Mesenchymal stem cell (in vitro differentiated cells and primary cell): Measurements from ENCODE around the gene UBXN7.
"Not testable (repeated sequence)": the region's sequence is repeated elsewhere in the genome, so short reads cannot be mapped to it uniquely, and the experiment has no call there.

Experiments used
- DNase-seq: peaks from one replicate; pipeline ENCODE4 v3.0.0-alpha.2; 2013
- H2AFZ ChIP-seq: one replicate; pipeline ENCODE4 v1.6.1; 2013; ENCODE audit warnings: low read depth, mild to moderate bottlenecking, control low read depth, inconsistent platforms, low read length, moderate library complexity
- H2AK5ac ChIP-seq: 2 replicates; pipeline ENCODE4 v1.6.1; 2013; ENCODE audit warnings: low read length, moderate library complexity, mild to moderate bottlenecking, inconsistent platforms; ENCODE audit not compliant: severe bottlenecking
- H2BK120ac ChIP-seq: one replicate; pipeline ENCODE4 v1.6.1; 2013; ENCODE audit warnings: low read depth, mild to moderate bottlenecking, inconsistent platforms, low read length, moderate library complexity
- H2BK12ac ChIP-seq, 2 experiments: one replicate each; pipeline ENCODE4 v1.6.1; 2013; ENCODE audit warnings: inconsistent platforms in 2 of 2, low read length in 2 of 2, mild to moderate bottlenecking in 2 of 2, moderate library complexity in 2 of 2, control low read depth in 1 of 2
- H2BK15ac ChIP-seq: one replicate; pipeline ENCODE4 v1.6.1; 2013; ENCODE audit warnings: mild to moderate bottlenecking, low read depth, inconsistent platforms; ENCODE audit not compliant: poor library complexity, severe bottlenecking
- H2BK5ac ChIP-seq: 2 replicates; pipeline ENCODE4 v1.6.1; 2013; ENCODE audit warnings: low read depth, mild to moderate bottlenecking, low read length, control low read depth, inconsistent platforms; ENCODE audit not compliant: poor library complexity, severe bottlenecking
- H3K14ac ChIP-seq, 2 experiments: one replicate each; pipeline ENCODE4 v1.6.1; 2013; ENCODE audit warnings: inconsistent platforms in 2 of 2, low read length in 2 of 2, control low read depth in 1 of 2, mild to moderate bottlenecking in 1 of 2, moderate library complexity in 1 of 2
- H3K18ac ChIP-seq, 2 experiments: one replicate each; pipeline ENCODE4 v1.6.1; 2013; ENCODE audit warnings: inconsistent platforms in 2 of 2, low read length in 2 of 2, control low read depth in 1 of 2, low read depth in 1 of 2, mild to moderate bottlenecking in 1 of 2
- H3K23ac ChIP-seq, 2 experiments: one replicate each; pipeline ENCODE4 v1.6.1; 2013; ENCODE audit warnings: inconsistent platforms in 2 of 2, low read length in 2 of 2, mild to moderate bottlenecking in 2 of 2, moderate library complexity in 2 of 2, control low read depth in 1 of 2
- H3K27ac ChIP-seq: 2 replicates; pipeline ENCODE4 v1.5.1; 2013; ENCODE audit warnings: mild to moderate bottlenecking, moderate library complexity, low read length, control low read depth, inconsistent platforms; ENCODE audit not compliant: poor library complexity, severe bottlenecking
- H3K27me3 ChIP-seq, 2 experiments: 2 replicates each; pipeline versions ENCODE4 v1.6.1 to v1.7.0; 2013; ENCODE audit warnings: low read length in 2 of 2, mild to moderate bottlenecking in 2 of 2, moderate library complexity in 2 of 2, control low read depth in 1 of 2, inconsistent platforms in 1 of 2; ENCODE audit not compliant: control insufficient read depth in 1 of 2, insufficient read depth in 1 of 2
- H3K36me3 ChIP-seq, 2 experiments: 2 replicates each; pipeline versions ENCODE4 v1.6.1 to v1.7.0; 2013; ENCODE audit warnings: low read length in 2 of 2, control low read depth in 1 of 2, inconsistent platforms in 1 of 2, low read depth in 1 of 2, mild to moderate bottlenecking in 1 of 2; ENCODE audit not compliant: insufficient read depth in 2 of 2, control insufficient read depth in 1 of 2
- H3K4ac ChIP-seq, 2 experiments: one replicate each; pipeline ENCODE4 v1.6.1; 2013; ENCODE audit warnings: inconsistent platforms in 2 of 2, low read length in 2 of 2, mild to moderate bottlenecking in 2 of 2, moderate library complexity in 2 of 2, control low read depth in 1 of 2, low read depth in 1 of 2
- H3K4me1 ChIP-seq: 2 replicates; pipeline ENCODE4 v1.6.1; 2013; ENCODE audit warnings: low read depth, low read length, control low read depth; ENCODE audit not compliant: control insufficient read depth, insufficient read depth
- H3K4me2 ChIP-seq: 2 replicates; pipeline ENCODE4 v1.6.1; 2013; ENCODE audit warnings: low read length, mild to moderate bottlenecking, inconsistent platforms; ENCODE audit not compliant: poor library complexity, severe bottlenecking
- H3K4me3 ChIP-seq, 2 experiments: 2 replicates each; pipeline versions ENCODE4 v1.5.1 to v1.7.0; 2013; ENCODE audit warnings: low read length in 2 of 2, mild to moderate bottlenecking in 2 of 2, control low read depth in 1 of 2, low read depth in 1 of 2; ENCODE audit not compliant: insufficient read depth in 1 of 2
- H3K79me1 ChIP-seq: replicated peaks from 2 replicates; pipeline ENCODE4 v1.6.1; 2013; ENCODE audit warnings: mild to moderate bottlenecking, control low read depth, low read length, inconsistent platforms; ENCODE audit not compliant: poor library complexity, severe bottlenecking
- H3K9ac ChIP-seq: 2 replicates; pipeline ENCODE4 v1.7.0; 2013; ENCODE audit warnings: mild to moderate bottlenecking, low read length, moderate library complexity
- H3K9me3 ChIP-seq: 2 replicates; pipeline ENCODE4 v1.7.0; 2013; ENCODE audit warnings: mild to moderate bottlenecking, low read length; ENCODE audit not compliant: control insufficient read depth
- H4K8ac ChIP-seq: one replicate; pipeline ENCODE4 v1.6.1; 2013; ENCODE audit warnings: inconsistent platforms, mild to moderate bottlenecking, low read length, moderate library complexity
- H4K91ac ChIP-seq: one replicate; pipeline ENCODE4 v1.6.1; 2013; ENCODE audit warnings: mild to moderate bottlenecking, low read length, inconsistent platforms
- WGBS: methylation state at CpG from one replicate; pipeline ENCODE4 v1.1.7; 2013; ENCODE audit warnings: mixed read lengths; 5-methylcytosine and 5-hydroxymethylcytosine counted together

The UBXN7 gene

GRCh38 chr3:196348698-196349097 is 83.5 kb downstream of the UBXN7 start:
- no peak for DNase-seq
- no peak overlapping the region for H3K23ac ChIP-seq
- H2BK120ac ChIP-seq: no peak overlapping the region
- H3K4ac ChIP-seq: no peak overlapping the region
- H3K36me3 ChIP-seq: peaks cover 14 to 62% of the 10 kb centered on the region in 2 experiments
- no peak overlapping the region for H4K8ac ChIP-seq
- H2BK12ac ChIP-seq: no peak overlapping the region
- no peak overlapping the region for H3K4me2 ChIP-seq
- H3K18ac ChIP-seq: no peak overlapping the region
- H3K27ac ChIP-seq: no peak overlapping the region
- H2AK5ac ChIP-seq: no peak overlapping the region
- no peak overlapping the region for H3K14ac ChIP-seq
- H2AFZ ChIP-seq: no peak overlapping the region
- H3K9me3 ChIP-seq: no peaks in the 10 kb centered on the region
- H3K4me1 ChIP-seq: no peaks in the 10 kb centered on the region
- no peak overlapping the region for H4K91ac ChIP-seq
- H3K4me3 ChIP-seq: no peak overlapping the region
- 87% methylated on average over 3 of the region's 3 CpGs for WGBS
- H3K9ac ChIP-seq: no peak overlapping the region
- no peaks in the 10 kb centered on the region for H3K27me3 ChIP-seq
- no peak overlapping the region for H2BK5ac ChIP-seq
- peaks cover 9% of the 10 kb centered on the region for H3K79me1 ChIP-seq
- H2BK15ac ChIP-seq: no peak overlapping the region

- Histone ChIP-seq H3K27ac (no peak overlapping the region), H3K36me3 (peaks cover 14 to 32% of the 10 kb centered on the region in 2 experiments), H4K91ac (no peak overlapping the region), H4K8ac (no peak overlapping the region), H3K9ac (no peak overlapping the region), H2AK5ac (no peak overlapping the region), H3K4me3 (no peak overlapping the region), H3K4ac (no peak overlapping the region), H3K27me3 (no peaks in the 10 kb centered on the region), H3K23ac (no peak overlapping the region), H2BK12ac (no peak overlapping the region), H3K4me2 (no peak overlapping the region), H2BK120ac (no peak overlapping the region), H3K79me1 (peaks cover 7% of the 10 kb centered on the region), H3K18ac (no peak overlapping the region), H3K4me1 (peaks cover 5% of the 10 kb centered on the region), H2AFZ (no peak overlapping the region), H3K9me3 (no peaks in the 10 kb centered on the region), H2BK5ac (no peak overlapping the region), H3K14ac (no peak overlapping the region), H2BK15ac (no peak overlapping the region)
- DNase-seq: no peak
- WGBS: 98% methylated on average over 4 of the region's 4 CpGs
Observed at GRCh38 chr3:196344663-196345062, 87.6 kb downstream of the UBXN7 start.

GRCh38 chr3:196343917-196344316 is 88.3 kb downstream of the UBXN7 start:
- not testable (repeated sequence) for H4K8ac ChIP-seq, H3K18ac ChIP-seq, H2BK12ac ChIP-seq, H3K4me3 ChIP-seq, H3K27me3 ChIP-seq, H2BK5ac ChIP-seq, H3K23ac ChIP-seq, H3K79me1 ChIP-seq, H3K14ac ChIP-seq, H3K4me2 ChIP-seq, DNase-seq, H3K4me1 ChIP-seq, H3K9me3 ChIP-seq, H2AK5ac ChIP-seq, H2BK120ac ChIP-seq, H3K9ac ChIP-seq, H3K27ac ChIP-seq, H2AFZ ChIP-seq, H2BK15ac ChIP-seq, H3K4ac ChIP-seq, H4K91ac ChIP-seq
- WGBS: 98% methylated on average over 11 of the region's 14 CpGs
- H3K36me3 ChIP-seq: peaks cover 14 to 25% of the 10 kb centered on the region in 2 experiments

- H3K14ac ChIP-seq: no peak overlapping the region
- H3K4me2 ChIP-seq: no peak overlapping the region
- peak; percentile 82 for DNase-seq
- no peak overlapping the region for H2AFZ ChIP-seq
- H3K9ac ChIP-seq: no peak overlapping the region
- no peak overlapping the region for H3K4me3 ChIP-seq
- WGBS: 74% methylated on average over 6 of the region's 7 CpGs
- no peaks in the 10 kb centered on the region for H3K9me3 ChIP-seq
- H3K27me3 ChIP-seq: no peaks in the 10 kb centered on the region
- H3K36me3 ChIP-seq: peaks cover 8 to 14% of the 10 kb centered on the region in 2 experiments
- H2AK5ac ChIP-seq: no peak overlapping the region
- H3K4me1 ChIP-seq: peaks cover 18% of the 10 kb centered on the region
- H2BK15ac ChIP-seq: no peak overlapping the region
- no peak overlapping the region for H2BK5ac ChIP-seq
- no peak overlapping the region for H4K8ac ChIP-seq
- no peak overlapping the region for H3K4ac ChIP-seq
- no peak overlapping the region for H4K91ac ChIP-seq
- no peak overlapping the region for H3K23ac ChIP-seq
- H3K18ac ChIP-seq: no peak overlapping the region
- H2BK12ac ChIP-seq: no peak overlapping the region
- H2BK120ac ChIP-seq: no peak overlapping the region
- peak overlapping the region; percentile 25 for H3K27ac ChIP-seq
- H3K79me1 ChIP-seq: peaks cover 2% of the 10 kb centered on the region
Observed at GRCh38 chr3:196341137-196341536, 91.1 kb downstream of the UBXN7 start.
